ENCODE measurements around the gene GRIN3A. TPM values are rescaled to one million over a fixed set of nuclear protein-coding genes. Genes with fewer than 3 reads are reported as not detected.

GRIN3A gene
- total RNA-seq, 4 donors from 2014 or later, result 0.21 TPM; not detected in 3

GRCh38 chr9:101540069-101540468, 198.4 kb downstream of the GRIN3A start:
- no peak for DNase-seq (ENCODE audit: low spot score in 2 of 2)
- Histone ChIP-seq H3K36me3 (peaks cover 37% of the 10 kb centered on the region), H3K27ac (no peak overlapping the region), H3K4me3 (no peak overlapping the region), H3K27me3 (no peaks in the 10 kb centered on the region), H3K4me1 (peaks cover 20% of the 10 kb centered on the region), H3K9me3 (no peaks in the 10 kb centered on the region)
- 98% methylated on average over 8 of the region's 8 CpGs for WGBS
- TF ChIP-seq POLR2AphosphoS5 (IDR thresholded peaks at IDR 0.05) (no peak), POLR2A (IDR thresholded peaks at IDR 0.05) (no peak), CTCF (IDR thresholded peaks at IDR 0.05) (no peak), EP300 (IDR thresholded peaks at IDR 0.05) (no peak)

DNA sequence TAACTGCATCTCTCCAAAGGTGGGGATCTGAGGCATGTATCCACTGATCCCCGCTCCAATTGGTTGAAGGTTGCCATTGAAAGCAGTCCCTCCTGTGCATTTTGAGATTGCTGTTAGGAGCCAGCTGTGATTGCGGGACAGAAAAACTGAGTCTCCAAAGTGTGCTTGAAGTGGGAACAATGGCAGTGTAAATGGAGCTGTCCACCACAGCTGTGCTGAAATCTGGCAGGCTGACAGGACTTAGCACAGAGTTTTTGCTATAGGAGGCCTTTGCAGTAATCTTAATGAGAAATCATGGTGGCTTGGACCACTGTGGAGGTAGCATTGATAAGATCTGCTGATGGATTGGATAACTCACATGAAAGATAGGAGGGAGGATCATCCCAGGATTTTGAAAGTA, 201.5 kb downstream of the GRIN3A start:
- DNase-seq (ENCODE audit: low spot score in 2 of 2), result no peak
- H3K9me3 ChIP-seq, result no peaks in the 10 kb centered on the region
- no peaks in the 10 kb centered on the region for H3K27me3 ChIP-seq
- no peak overlapping the region for H3K27ac ChIP-seq
- WGBS, result 92% methylated on average over 2 of the region's 2 CpGs
- peaks cover 33% of the 10 kb centered on the region for H3K4me1 ChIP-seq
- H3K36me3 ChIP-seq, result peaks cover 27% of the 10 kb centered on the region
- TF ChIP-seq POLR2A (IDR thresholded peaks at IDR 0.05) (no peak), CTCF (IDR thresholded peaks at IDR 0.05) (no peak), POLR2AphosphoS5 (IDR thresholded peaks at IDR 0.05) (no peak), EP300 (IDR thresholded peaks at IDR 0.05) (no peak)
- no peak overlapping the region for H3K4me3 ChIP-seq

- H3K27me3 ChIP-seq, result no peaks in the 10 kb centered on the region
- no peak overlapping the region for H3K27ac ChIP-seq
These were observed 202.1 kb downstream of the GRIN3A start for GRCh38 chr9:101536351-101536750.

GRCh38 chr9:101533334-101534204, 204.9 kb downstream of the GRIN3A start, which contains the start of gene RNF20:
Gene RNF20, plus strand, starts transcription at chr9:101533853. Its CDS starts 1,571 bp downstream, at chr9:101535424.
- Histone ChIP-seq H3K9me3 (no peaks in the 10 kb centered on the region), H3K36me3 (peaks cover 6% of the 10 kb centered on the region), H3K4me1 (peaks cover 34% of the 10 kb centered on the region), H3K27me3 (no peaks in the 10 kb centered on the region), H3K4me3 (peak within 1 kb of the TSS; percentile 74), H3K27ac (peak within 1 kb of the TSS; percentile 95)
- under 1% methylated on average over 36 of the region's 45 CpGs for WGBS
- peak; percentile 100 for DNase-seq (ENCODE audit: low spot score in 2 of 2)
- TF ChIP-seq POLR2A (IDR thresholded peaks at IDR 0.05) (no peak), POLR2AphosphoS5 (IDR thresholded peaks at IDR 0.05) (peak in 1 of 3 donors; percentile 31)

More at GRCh38 chr9:101536351-101536750, 202.1 kb downstream of the GRIN3A start:
- no peaks in the 10 kb centered on the region for H3K9me3 ChIP-seq
- no peak for TF ChIP-seq POLR2AphosphoS5 (IDR thresholded peaks at IDR 0.05)
- TF ChIP-seq CTCF (IDR thresholded peaks at IDR 0.05), result no peak
- no peak for TF ChIP-seq EP300 (IDR thresholded peaks at IDR 0.05)
- no peak for TF ChIP-seq POLR2A (IDR thresholded peaks at IDR 0.05)
- H3K4me1 ChIP-seq, result peaks cover 33% of the 10 kb centered on the region
- H3K36me3 ChIP-seq, result peaks cover 25% of the 10 kb centered on the region
- DNase-seq (ENCODE audit: low spot score in 2 of 2), result no peak
- H3K4me3 ChIP-seq, result no peak overlapping the region

- Histone ChIP-seq H3K4me3 (no peak overlapping the region), H3K36me3 (no peaks in the 10 kb centered on the region), H3K4me1 (peaks cover 21% of the 10 kb centered on the region), H3K27ac (no peak overlapping the region), H3K9me3 (no peaks in the 10 kb centered on the region), H3K27me3 (no peaks in the 10 kb centered on the region)
- TF ChIP-seq EP300 (IDR thresholded peaks at IDR 0.05) (no peak), CTCF (IDR thresholded peaks at IDR 0.05) (peak; percentile 70 to 76), POLR2A (IDR thresholded peaks at IDR 0.05) (no peak), POLR2AphosphoS5 (IDR thresholded peaks at IDR 0.05) (no peak)
- WGBS, result 17% methylated on average over 6 of the region's 6 CpGs
- no peak for DNase-seq (ENCODE audit: low spot score in 2 of 2)
These were observed 208.3 kb downstream of the GRIN3A start for GRCh38 chr9:101530076-101530711.
